Measurements from ENCODE around the gene CHD1.

- TF ChIP-seq CTCF (IDR thresholded peaks at IDR 0.05; ENCODE audit: insufficient read depth, low read length, poor library complexity, severe bottlenecking) (no peak), EZH2phosphoT487 (conservative IDR thresholded peaks at IDR 0.05; ENCODE audit: low read length) (no peak)
These were observed 48.7 kb downstream of the CHD1 start for GRCh38 chr5:98880151-98880550.

Measured in SU-DHL-6 (cell line).